SK-N-SH (cell line): ENCODE measurements around the gene HRH3. TPM values are rescaled to one million over a fixed set of nuclear protein-coding genes. Genes with fewer than 3 reads are reported as not detected.

Source experiments
- CTCF ChIA-PET: fragments of 300-600, 350-600 bp; formaldehyde crosslinking; extraction: SDS; loops from one replicate; lab custom pipeline; 2021; lab: Yijun Ruan, JAX
- POLR2A ChIA-PET: fragments of 350-600 bp; sonication (Branson Sonifier 250); formaldehyde crosslinking; extraction: SDS; loops from one replicate; lab custom pipeline; 2020; ENCODE audit warnings: antibody characterized with exemption, inconsistent platforms; lab: Yijun Ruan, JAX
- DNase-seq: peaks from one replicate; pipeline ENCODE4 v3.0.0; 2012
- H2AFZ ChIP-seq: fragments of 200-600 bp; sonication (generic); 2 replicates; pipeline ENCODE4 v1.8.1; 2016; ENCODE audit warnings: antibody characterized with exemption, mild to moderate bottlenecking, low read depth
- H3F3A ChIP-seq: fragments of 200-600 bp; sonication (generic); replicated peaks from 2 replicates; pipeline ENCODE3; 2016; ENCODE audit warnings: antibody characterized with exemption, mild to moderate bottlenecking; ENCODE audit not compliant: insufficient read depth
- H3K27ac ChIP-seq, 2 experiments: fragments of 200-500 bp in 1 of 2; fragments of 200-600 bp in 1 of 2; sonication (Bioruptor generic) in 1 of 2; sonication (generic), shearing (Covaris generic) in 1 of 2; 2 replicates each; pipeline versions ENCODE4 v1.5.1 to v1.6.1; 2014 to 2016; ENCODE audit warnings: low read depth in 2 of 2, inconsistent platforms in 1 of 2, low read length in 1 of 2, mild to moderate bottlenecking in 1 of 2, mixed read lengths in 1 of 2
- H3K27me3 ChIP-seq: fragments of 200-600 bp; sonication (generic), shearing (Covaris generic); 2 replicates; pipeline ENCODE4 v1.6.1; 2016; ENCODE audit warnings: mixed run types; ENCODE audit not compliant: insufficient read depth
- H3K36me3 ChIP-seq, 2 experiments: fragments of 200-500 bp in 1 of 2; fragments of 200-600 bp in 1 of 2; sonication (Bioruptor generic) in 1 of 2; sonication (generic) in 1 of 2; replicated peaks in 1 of 2; 2 replicates each; pipeline versions ENCODE3 to v1.5.1; 2014 to 2016; ENCODE audit warnings: low read length in 1 of 2, mild to moderate bottlenecking in 1 of 2; ENCODE audit not compliant: insufficient read depth in 2 of 2, control insufficient read depth in 1 of 2
- H3K4me1 ChIP-seq, 2 experiments: fragments of 200-500 bp in 1 of 2; fragments of 200-600 bp in 1 of 2; sonication (Bioruptor generic) in 1 of 2; sonication (generic), shearing (Covaris generic) in 1 of 2; 2 replicates each; pipeline versions ENCODE4 v1.5.1 to v1.6.1; 2014 to 2016; ENCODE audit warnings: low read depth in 1 of 2, low read length in 1 of 2, mixed run types in 1 of 2; ENCODE audit not compliant: insufficient read depth in 2 of 2, control insufficient read depth in 1 of 2
- H3K4me2 ChIP-seq: fragments of 200-600 bp; sonication (generic), shearing (Covaris generic); 2 replicates; pipeline ENCODE4 v1.6.1; 2017; ENCODE audit warnings: mixed run types
- H3K4me3 ChIP-seq, 2 experiments: fragments of 200-500 bp in 1 of 2; fragments of 200-600 bp in 1 of 2; sonication (Bioruptor generic) in 1 of 2; sonication (generic), shearing (Covaris generic) in 1 of 2; 2 replicates each; pipeline versions ENCODE4 v1.5.1 to v1.8.1; 2014 to 2016; ENCODE audit warnings: low read depth in 2 of 2, inconsistent platforms in 1 of 2, low read length in 1 of 2, mild to moderate bottlenecking in 1 of 2, mixed read lengths in 1 of 2, moderate library complexity in 1 of 2
- H3K79me2 ChIP-seq: fragments of 200-600 bp; sonication (generic); 2 replicates; pipeline ENCODE4 v1.8.1; 2017; ENCODE audit warnings: mild to moderate bottlenecking; ENCODE audit not compliant: insufficient read depth
- H3K9ac ChIP-seq: fragments of 200-600 bp; sonication (generic); 2 replicates; pipeline ENCODE4 v1.6.1; 2017; ENCODE audit warnings: mixed run types
- H3K9me2 ChIP-seq: fragments of 200-600 bp; sonication (generic); 2 replicates; pipeline ENCODE4 v1.6.1; 2017; ENCODE audit warnings: mixed run types
- H3K9me3 ChIP-seq: fragments of 200-600 bp; sonication (generic); 2 replicates; pipeline ENCODE4 v1.6.1; 2017; ENCODE audit warnings: mixed run types, mild to moderate bottlenecking, moderate library complexity
- H4K20me1 ChIP-seq: fragments of 200-600 bp; sonication (generic); 2 replicates; pipeline ENCODE4 v1.6.1; 2017; ENCODE audit warnings: mild to moderate bottlenecking, mixed run types; ENCODE audit not compliant: insufficient read depth
- EP300 ChIP-seq, 2 experiments: IDR thresholded peaks; 2 replicates each; pipeline versions ENCODE4 v1.4.0 to v1.6.1; 2012; ENCODE audit warnings: borderline replicate concordance in 1 of 2, low read depth in 1 of 2, low read length in 1 of 2
- EZH2phosphoT487 ChIP-seq: fragments of 200-600 bp; sonication (generic); IDR thresholded peaks from 2 replicates; pipeline ENCODE4 v1.6.1; 2017; ENCODE audit warnings: low read depth, mixed run types, mild to moderate bottlenecking, antibody characterized with exemption, moderate library complexity, borderline replicate concordance
- FOXJ3 ChIP-seq: sonication (generic); formaldehyde crosslinking; IDR thresholded peaks from 2 replicates; pipeline ENCODE4 v1.5.1; 2020; ENCODE audit warnings: mild to moderate bottlenecking, missing genetic modification reagents
- FOXM1 ChIP-seq: IDR thresholded peaks from 2 replicates; pipeline ENCODE4 v1.4.0; 2012; ENCODE audit warnings: low read depth, mild to moderate bottlenecking
- GABPA ChIP-seq: IDR thresholded peaks from 2 replicates; pipeline ENCODE4 v1.4.0; 2012; ENCODE audit warnings: low read depth, mild to moderate bottlenecking
- MEF2A ChIP-seq: IDR thresholded peaks from 2 replicates; pipeline ENCODE4 v1.4.0; 2012; ENCODE audit warnings: low read depth, borderline replicate concordance
- NFIC ChIP-seq: IDR thresholded peaks from 2 replicates; pipeline ENCODE4 v1.4.0; 2012; ENCODE audit warnings: borderline replicate concordance
- POLR2AphosphoS5 ChIP-seq: IDR thresholded peaks from 2 replicates; pipeline ENCODE4 v1.6.1; 2012; ENCODE audit warnings: low read depth, low read length
- RAD21 ChIP-seq: IDR thresholded peaks from 2 replicates; pipeline ENCODE4 v1.6.1; 2012; ENCODE audit warnings: mild to moderate bottlenecking, low read length
- RFX5 ChIP-seq: IDR thresholded peaks from 2 replicates; pipeline ENCODE4 v1.6.1; 2012; ENCODE audit warnings: mild to moderate bottlenecking, improper control_type of control experiment, low read length
- SIN3A ChIP-seq: IDR thresholded peaks from 2 replicates; pipeline ENCODE4 v1.6.1; 2012; ENCODE audit warnings: low read depth, mild to moderate bottlenecking, low read length, moderate library complexity, borderline replicate concordance
- SMC3 ChIP-seq: IDR thresholded peaks from 2 replicates; pipeline ENCODE4 v1.6.1; 2012; ENCODE audit warnings: low read depth, low read length, improper control_type of control experiment
- TAF1 ChIP-seq: IDR thresholded peaks from 2 replicates; pipeline ENCODE4 v1.6.1; 2012; ENCODE audit warnings: low read depth, mild to moderate bottlenecking, low read length, moderate library complexity, borderline replicate concordance
- TEAD4 ChIP-seq: IDR thresholded peaks from 2 replicates; pipeline ENCODE4 v1.4.0; 2012; ENCODE audit warnings: mild to moderate bottlenecking, borderline replicate concordance; ENCODE audit not compliant: insufficient read depth
- YY1 ChIP-seq: IDR thresholded peaks from 2 replicates; pipeline ENCODE4 v1.4.0; 2012; ENCODE audit warnings: low read depth, mild to moderate bottlenecking
- WGBS: methylation state at CpG from one replicate; pipeline ENCODE4 v1.1.6; 2017; ENCODE audit warnings: low lambda C conversion rate; 5-methylcytosine and 5-hydroxymethylcytosine counted together
- polyA plus RNA-seq, 3 experiments: library from polyadenylated mRNA; depleted of rRNA; stranded (reverse); fragments of >200 nt; gene quantifications; 2 replicates each; pipeline ENCODE4 v1.2.3, GENCODE V29; 2012
- TF ChIP-seq, protein P1 (sequence below): fragments of 150-350 bp; IDR thresholded peaks from 2 replicates; pipeline ENCODE4 v1.6.1; 2017; ENCODE audit warnings: antibody characterized with exemption, low read length, low read depth, borderline replicate concordance
- TF ChIP-seq, protein P2 (sequence below): IDR thresholded peaks from 2 replicates; pipeline ENCODE4 v1.4.0; 2012; ENCODE audit warnings: low read depth, borderline replicate concordance
- TF ChIP-seq, protein P3 (sequence below): IDR thresholded peaks from 2 replicates; pipeline ENCODE4 v1.4.0; 2012; ENCODE audit warnings: low read depth, borderline replicate concordance
- TF ChIP-seq, protein P4 (sequence below): IDR thresholded peaks from 2 replicates; pipeline ENCODE4; 2012

The HRH3 gene
- polyA plus RNA-seq, 1 of the 3 experiments (the other 2 are of a cell fraction), result 0.02 TPM

DNA sequence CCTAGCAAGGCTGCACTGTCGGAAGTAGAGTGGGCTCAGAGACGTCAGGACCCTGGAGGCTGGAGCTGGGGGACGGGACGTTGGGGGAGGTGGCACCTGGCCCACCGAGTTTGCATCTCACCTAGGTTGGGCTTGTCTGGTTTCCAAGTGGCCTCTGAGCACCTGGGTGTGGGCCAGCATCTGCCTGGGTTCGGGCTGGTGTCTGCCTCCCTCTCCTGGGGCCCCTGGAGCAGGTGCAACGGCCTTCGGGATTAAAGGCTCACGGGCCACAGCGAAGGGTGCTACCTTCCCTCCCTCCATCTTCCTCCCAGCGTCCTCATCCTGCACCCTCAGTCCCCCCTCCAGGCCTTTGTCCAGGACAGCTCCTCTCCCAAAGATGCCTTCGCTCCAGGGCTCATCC lies 6.0 kb downstream of the HRH3 start:
- CTCF ChIA-PET, result no interaction called here
- 0 out of 2 replicates have a peak, but pooled peaks cover 15% of the 10 kb centered on the region for H3K27me3 ChIP-seq

DNA sequence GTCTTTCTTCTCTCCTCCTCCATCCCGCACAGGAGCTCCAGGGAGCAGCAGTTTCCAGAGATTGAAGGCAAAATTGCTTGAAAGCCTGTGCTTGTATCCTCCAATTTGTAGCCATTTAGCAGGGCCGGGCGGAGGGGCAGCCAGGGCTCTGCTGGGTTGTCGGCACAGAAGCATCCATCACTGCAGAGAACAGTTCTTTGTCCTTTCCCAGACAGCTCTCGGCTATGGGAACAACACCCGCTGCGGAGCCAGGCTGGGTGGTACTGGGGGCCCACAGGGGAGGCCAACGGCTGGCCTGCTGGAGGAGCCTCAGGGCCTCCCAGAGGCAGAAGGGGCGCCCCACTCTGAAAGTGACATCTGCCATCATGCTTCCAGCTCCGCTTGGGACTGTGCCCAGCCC lies 7.8 kb downstream of the HRH3 start:
- H3K9ac ChIP-seq, result no peak overlapping the region
- no peaks in the 10 kb centered on the region for H3K9me3 ChIP-seq
- 50% methylated on average over 6 of the region's 10 CpGs for WGBS
- ChIA-PET CTCF (interaction anchor here (0.8 to 1.0 kb wide), 2 partner anchors 17 to 106 kb away, joined by 3 to 4 read pairs; no protein-coding TSS in a partner anchor), POLR2A (no interaction called here)
- H3K27ac ChIP-seq, result no peak overlapping the region
- H3K79me2 ChIP-seq, result no peaks in the 10 kb centered on the region
- H3K4me2 ChIP-seq, result no peak overlapping the region
- H3K27me3 ChIP-seq, result 0 out of 2 replicates have a peak, but pooled peaks cover 2% of the 10 kb centered on the region
- H3K4me1 ChIP-seq, result peaks cover 0 to 7% of the 10 kb centered on the region in 2 experiments; a peak in 1 of 4 replicates
- H3K4me3 ChIP-seq, result no peak overlapping the region
- H4K20me1 ChIP-seq, result no peaks in the 10 kb centered on the region
- H3K9me2 ChIP-seq, result no peaks in the 10 kb centered on the region
- TF ChIP-seq SMC3 (no peak), FOXM1 (no peak), RFX5 (no peak), MEF2A (no peak), TAF1 (no peak), YY1 (no peak), EP300 (IDR thresholded peaks at IDR 0.05; ENCODE audit: borderline replicate concordance in 1 of 2, low read depth in 1 of 2, low read length in 1 of 2) (no peak), RAD21 (no peak), NFIC (no peak)
- TF ChIP-seq, protein P1, sequence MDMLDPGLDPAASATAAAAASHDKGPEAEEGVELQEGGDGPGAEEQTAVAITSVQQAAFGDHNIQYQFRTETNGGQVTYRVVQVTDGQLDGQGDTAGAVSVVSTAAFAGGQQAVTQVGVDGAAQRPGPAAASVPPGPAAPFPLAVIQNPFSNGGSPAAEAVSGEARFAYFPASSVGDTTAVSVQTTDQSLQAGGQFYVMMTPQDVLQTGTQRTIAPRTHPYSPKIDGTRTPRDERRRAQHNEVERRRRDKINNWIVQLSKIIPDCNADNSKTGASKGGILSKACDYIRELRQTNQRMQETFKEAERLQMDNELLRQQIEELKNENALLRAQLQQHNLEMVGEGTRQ, result no peak
- H3F3A ChIP-seq, result no peaks in the 10 kb centered on the region
- peak; percentile 48 for DNase-seq
- no peak overlapping the region for H2AFZ ChIP-seq
- H3K36me3 ChIP-seq, result no peaks in the 10 kb centered on the region

More for the DNA sequence above, 6.0 kb downstream of the HRH3 start:
- no peak overlapping the region for H3K27ac ChIP-seq
- WGBS, result 50% methylated on average over 4 of the region's 12 CpGs
- H3K4me2 ChIP-seq, result no peak overlapping the region
- no peaks in the 10 kb centered on the region for H3K79me2 ChIP-seq
- peaks cover 0 to 14% of the 10 kb centered on the region in 2 experiments; a peak in 1 of 4 replicates for H3K4me1 ChIP-seq
- no peak overlapping the region for H2AFZ ChIP-seq
- H3K9ac ChIP-seq, result no peak overlapping the region
- TF ChIP-seq, protein P1, result no peak
- TF ChIP-seq RAD21 (no peak), FOXJ3 (CRISPR knock-in tag) (no peak), POLR2AphosphoS5 (no peak), TEAD4 (no peak), EZH2phosphoT487 (no peak), GABPA (no peak), SIN3A (no peak), SMC3 (no peak), RFX5 (no peak)
- TF ChIP-seq, protein P2, sequence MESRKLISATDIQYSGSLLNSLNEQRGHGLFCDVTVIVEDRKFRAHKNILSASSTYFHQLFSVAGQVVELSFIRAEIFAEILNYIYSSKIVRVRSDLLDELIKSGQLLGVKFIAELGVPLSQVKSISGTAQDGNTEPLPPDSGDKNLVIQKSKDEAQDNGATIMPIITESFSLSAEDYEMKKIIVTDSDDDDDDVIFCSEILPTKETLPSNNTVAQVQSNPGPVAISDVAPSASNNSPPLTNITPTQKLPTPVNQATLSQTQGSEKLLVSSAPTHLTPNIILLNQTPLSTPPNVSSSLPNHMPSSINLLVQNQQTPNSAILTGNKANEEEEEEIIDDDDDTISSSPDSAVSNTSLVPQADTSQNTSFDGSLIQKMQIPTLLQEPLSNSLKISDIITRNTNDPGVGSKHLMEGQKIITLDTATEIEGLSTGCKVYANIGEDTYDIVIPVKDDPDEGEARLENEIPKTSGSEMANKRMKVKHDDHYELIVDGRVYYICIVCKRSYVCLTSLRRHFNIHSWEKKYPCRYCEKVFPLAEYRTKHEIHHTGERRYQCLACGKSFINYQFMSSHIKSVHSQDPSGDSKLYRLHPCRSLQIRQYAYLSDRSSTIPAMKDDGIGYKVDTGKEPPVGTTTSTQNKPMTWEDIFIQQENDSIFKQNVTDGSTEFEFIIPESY, result no peak
- TF ChIP-seq, protein P3, sequence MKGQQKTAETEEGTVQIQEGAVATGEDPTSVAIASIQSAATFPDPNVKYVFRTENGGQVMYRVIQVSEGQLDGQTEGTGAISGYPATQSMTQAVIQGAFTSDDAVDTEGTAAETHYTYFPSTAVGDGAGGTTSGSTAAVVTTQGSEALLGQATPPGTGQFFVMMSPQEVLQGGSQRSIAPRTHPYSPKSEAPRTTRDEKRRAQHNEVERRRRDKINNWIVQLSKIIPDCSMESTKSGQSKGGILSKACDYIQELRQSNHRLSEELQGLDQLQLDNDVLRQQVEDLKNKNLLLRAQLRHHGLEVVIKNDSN, result no peak
- TF ChIP-seq, protein P4, sequence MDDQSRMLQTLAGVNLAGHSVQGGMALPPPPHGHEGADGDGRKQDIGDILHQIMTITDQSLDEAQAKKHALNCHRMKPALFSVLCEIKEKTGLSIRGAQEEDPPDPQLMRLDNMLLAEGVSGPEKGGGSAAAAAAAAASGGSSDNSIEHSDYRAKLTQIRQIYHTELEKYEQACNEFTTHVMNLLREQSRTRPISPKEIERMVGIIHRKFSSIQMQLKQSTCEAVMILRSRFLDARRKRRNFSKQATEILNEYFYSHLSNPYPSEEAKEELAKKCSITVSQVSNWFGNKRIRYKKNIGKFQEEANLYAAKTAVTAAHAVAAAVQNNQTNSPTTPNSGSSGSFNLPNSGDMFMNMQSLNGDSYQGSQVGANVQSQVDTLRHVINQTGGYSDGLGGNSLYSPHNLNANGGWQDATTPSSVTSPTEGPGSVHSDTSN, result no peak
- H4K20me1 ChIP-seq, result no peaks in the 10 kb centered on the region
- H3K9me3 ChIP-seq, result no peaks in the 10 kb centered on the region
- no peaks in the 10 kb centered on the region for H3K9me2 ChIP-seq
- H3K36me3 ChIP-seq, result no peaks in the 10 kb centered on the region
- no peaks in the 10 kb centered on the region for H3F3A ChIP-seq
- no peak overlapping the region for H3K4me3 ChIP-seq
- POLR2A ChIA-PET, result no interaction called here
- no peak for DNase-seq
